ENCODE data around the gene PLCB1.
"Not testable (repeated sequence)": the region's sequence is repeated elsewhere in the genome, so short reads cannot be mapped to it uniquely, and the experiment has no call there.

The PLCB1 gene

DNA sequence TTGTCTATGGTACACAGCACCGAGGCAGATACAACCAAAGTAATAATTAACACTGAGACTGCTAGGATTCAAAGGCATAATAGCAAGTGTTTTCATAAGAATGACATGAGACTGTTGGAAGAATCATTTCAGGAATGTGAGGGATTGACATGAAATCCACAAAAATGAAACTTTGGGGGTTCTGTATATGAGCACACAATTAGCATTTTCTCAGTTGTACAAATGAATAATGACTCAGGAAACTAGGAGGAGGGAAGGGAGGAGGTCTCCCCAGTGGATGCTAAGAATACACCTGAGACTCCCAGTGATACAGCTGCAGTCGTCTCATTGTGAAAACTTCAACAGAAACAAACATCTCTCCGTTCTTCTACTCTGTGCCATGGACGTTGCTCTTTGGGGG is 508.4 kb downstream of the PLCB1 start:
- no peaks in the 10 kb centered on the region for H3K27me3 Mint-ChIP-seq
- no peaks in the 10 kb centered on the region for H3K9me3 Mint-ChIP-seq (ENCODE audit: low read depth)
- H3K36me3 Mint-ChIP-seq = no peaks in the 10 kb centered on the region
- no peaks in the 10 kb centered on the region for H3K4me1 Mint-ChIP-seq (ENCODE audit: low read depth)
- no peak overlapping the region for H3K4me3 Mint-ChIP-seq
- no peak overlapping the region for H3K27ac Mint-ChIP-seq

DNA sequence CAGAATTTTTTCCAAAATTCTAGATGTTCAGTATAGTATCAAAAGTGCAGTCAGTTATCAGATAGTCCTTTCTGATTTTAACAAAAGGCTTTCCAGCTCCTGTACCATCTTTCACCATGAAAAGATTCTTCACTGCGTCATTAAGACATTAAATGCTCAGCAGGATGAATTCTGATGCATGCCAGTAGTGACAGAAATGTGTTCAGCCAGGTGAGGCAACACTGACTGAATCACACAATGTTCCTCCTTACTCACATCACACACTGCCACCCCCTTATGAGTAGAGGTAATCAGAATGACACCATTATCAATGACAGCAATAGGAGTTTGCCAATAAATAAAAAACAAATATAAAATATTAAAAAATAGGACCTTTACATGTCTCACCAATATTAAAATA is 510.2 kb downstream of the PLCB1 start:
- no peaks in the 10 kb centered on the region for H3K27me3 Mint-ChIP-seq
- no peaks in the 10 kb centered on the region for H3K9me3 Mint-ChIP-seq (ENCODE audit: low read depth)
- H3K4me1 Mint-ChIP-seq (ENCODE audit: low read depth) = no peaks in the 10 kb centered on the region
- no peak overlapping the region for H3K4me3 Mint-ChIP-seq
- no peak overlapping the region for H3K27ac Mint-ChIP-seq
- no peaks in the 10 kb centered on the region for H3K36me3 Mint-ChIP-seq

DNA sequence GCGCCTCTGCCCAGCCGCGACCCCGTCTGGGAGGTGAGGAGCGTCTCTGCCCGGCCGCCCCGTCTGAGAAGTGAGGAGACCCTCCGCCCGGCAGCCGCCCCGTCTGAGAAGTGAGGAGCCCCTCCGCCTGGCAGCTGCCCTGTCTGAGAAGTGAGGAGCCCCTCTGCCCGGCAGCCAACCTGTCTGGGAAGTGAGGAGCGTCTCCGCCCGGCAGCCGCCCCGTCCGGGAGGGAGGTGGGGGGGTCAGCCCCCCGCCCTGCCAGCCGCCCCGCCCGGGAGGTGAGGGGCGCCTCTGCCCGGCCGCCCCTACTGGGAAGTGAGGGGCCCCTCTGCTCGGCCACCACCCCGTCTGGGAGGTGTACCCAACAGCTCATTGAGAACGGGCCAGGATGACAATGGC is 512.4 kb downstream of the PLCB1 start:
- H3K36me3 Mint-ChIP-seq; H3K4me1 Mint-ChIP-seq (ENCODE audit: low read depth); H3K27me3 Mint-ChIP-seq; H3K27ac Mint-ChIP-seq; H3K9me3 Mint-ChIP-seq (ENCODE audit: low read depth); H3K4me3 Mint-ChIP-seq: not testable (repeated sequence)

DNA sequence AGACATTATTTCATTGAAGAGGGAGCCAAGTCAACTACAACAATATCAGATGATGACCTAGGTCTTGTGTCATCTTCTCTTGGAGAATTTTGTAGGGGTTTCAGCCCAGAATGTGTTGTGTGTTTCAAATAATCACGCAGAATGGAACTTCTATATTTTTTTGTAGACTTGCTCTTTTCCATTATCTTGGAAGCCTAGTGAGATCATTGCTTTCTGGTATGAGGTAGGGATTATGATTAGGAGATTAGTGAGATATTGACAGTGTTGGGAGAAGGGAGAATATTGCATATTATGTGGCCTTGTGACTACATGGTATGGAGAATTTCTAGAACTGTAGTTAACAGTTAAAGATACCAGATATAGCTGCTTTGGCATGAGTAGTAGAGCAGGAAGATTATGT is 513.3 kb downstream of the PLCB1 start:
- Mint-ChIP-seq H3K9me3 (ENCODE audit: low read depth) (no peaks in the 10 kb centered on the region), H3K36me3 (no peaks in the 10 kb centered on the region), H3K4me1 (ENCODE audit: low read depth) (no peaks in the 10 kb centered on the region), H3K4me3 (no peak overlapping the region), H3K27ac (no peak overlapping the region), H3K27me3 (no peaks in the 10 kb centered on the region)

DNA sequence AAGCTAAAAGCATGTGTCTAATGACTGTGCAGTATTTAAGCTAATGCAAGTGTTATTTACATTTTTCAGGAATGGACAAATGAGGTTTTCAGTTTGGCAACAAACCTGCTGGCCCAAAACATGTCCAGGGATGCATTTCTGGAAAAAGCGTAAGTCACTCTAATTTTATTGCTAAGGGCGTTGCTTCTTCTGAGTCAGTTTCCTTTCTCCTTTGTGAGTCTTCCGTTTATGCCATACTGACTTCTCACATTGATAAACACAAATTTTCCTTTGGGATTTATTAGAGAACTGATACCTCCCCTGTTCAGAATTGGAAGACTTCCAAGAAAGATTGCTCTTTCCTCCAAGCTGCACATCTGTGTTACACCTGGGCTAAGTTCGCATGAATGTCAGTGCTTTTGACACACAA is 514.0 kb downstream of the PLCB1 start:
- H3K36me3 Mint-ChIP-seq = no peaks in the 10 kb centered on the region
- H3K9me3 Mint-ChIP-seq (ENCODE audit: low read depth) = no peaks in the 10 kb centered on the region
- H3K27ac Mint-ChIP-seq = no peak overlapping the region
- H3K27me3 Mint-ChIP-seq = no peaks in the 10 kb centered on the region
- H3K4me1 Mint-ChIP-seq (ENCODE audit: low read depth) = no peaks in the 10 kb centered on the region
- H3K4me3 Mint-ChIP-seq = no peak overlapping the region

DNA sequence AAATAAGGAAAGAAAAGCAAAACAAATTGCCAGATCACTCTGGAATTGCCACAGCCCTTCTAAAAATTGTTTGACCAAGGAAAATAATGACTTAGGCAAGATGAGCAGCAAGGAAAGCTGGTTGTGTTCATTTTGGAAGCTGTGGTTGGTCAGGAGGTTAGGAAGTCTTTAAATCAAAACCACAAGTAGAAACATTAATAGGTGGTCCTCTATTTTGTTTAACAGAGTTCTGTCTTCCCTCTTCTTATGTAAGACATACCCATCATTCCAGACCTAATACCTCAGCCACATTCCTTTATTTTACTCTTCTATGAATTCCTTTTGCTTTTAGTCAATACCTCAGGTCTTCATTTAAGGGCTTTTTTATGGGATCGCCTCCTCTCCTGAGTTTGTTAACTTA is 514.6 kb downstream of the PLCB1 start:
- H3K4me3 Mint-ChIP-seq = no peak overlapping the region

DNA sequence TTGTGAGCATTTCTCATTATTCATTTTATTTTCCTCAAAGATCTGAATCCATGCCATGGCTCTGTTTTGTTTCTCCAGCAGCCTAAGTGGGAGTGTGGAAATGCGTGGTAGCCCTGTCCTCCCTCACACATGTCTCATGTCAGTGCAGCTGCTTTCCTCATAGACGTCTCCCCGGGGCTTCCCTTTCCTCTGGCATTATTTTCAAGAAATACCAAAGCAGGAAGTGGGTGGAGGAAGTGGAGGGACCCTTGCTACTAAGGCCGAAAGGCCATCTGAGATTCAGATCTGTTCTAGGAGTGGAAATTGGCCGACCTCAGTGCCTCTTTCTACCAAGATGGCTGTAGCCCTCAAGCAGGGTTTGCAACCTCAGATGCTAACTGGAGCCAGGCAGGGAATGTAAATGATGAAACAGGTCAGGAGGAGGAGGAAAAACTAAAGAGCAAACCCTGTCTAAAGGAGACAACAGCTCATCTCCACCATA is 515.9 kb downstream of the PLCB1 start:
- Mint-ChIP-seq H3K9me3 (ENCODE audit: low read depth) (no peaks in the 10 kb centered on the region), H3K4me1 (ENCODE audit: low read depth) (no peaks in the 10 kb centered on the region), H3K27ac (no peak overlapping the region), H3K27me3 (no peaks in the 10 kb centered on the region), H3K36me3 (no peaks in the 10 kb centered on the region), H3K4me3 (no peak overlapping the region)

More for the DNA sequence above, 514.6 kb downstream of the PLCB1 start:
- no peaks in the 10 kb centered on the region for H3K36me3 Mint-ChIP-seq
- no peaks in the 10 kb centered on the region for H3K27me3 Mint-ChIP-seq
- H3K4me1 Mint-ChIP-seq (ENCODE audit: low read depth) = no peaks in the 10 kb centered on the region
- H3K9me3 Mint-ChIP-seq (ENCODE audit: low read depth) = no peaks in the 10 kb centered on the region
- H3K27ac Mint-ChIP-seq = no peak overlapping the region

DNA sequence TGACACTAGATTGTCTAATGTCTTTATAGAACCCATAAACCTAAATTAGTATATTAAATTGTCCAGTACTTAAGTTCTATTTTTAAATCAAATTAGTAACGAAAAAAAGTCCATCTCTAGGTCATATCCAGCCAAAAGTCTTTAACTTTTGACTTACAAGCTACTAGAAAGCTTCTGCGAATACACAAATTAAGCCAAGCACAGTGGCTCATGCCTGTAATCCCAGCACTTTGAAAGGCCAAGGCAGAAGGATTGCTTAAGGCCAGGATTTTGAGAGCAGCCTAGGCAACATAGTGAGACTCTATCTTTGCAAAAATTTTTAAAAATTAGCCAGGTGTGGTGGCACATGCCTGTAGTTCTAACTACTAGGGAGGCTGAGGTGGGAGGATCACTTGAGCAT is 516.4 kb downstream of the PLCB1 start:
- Mint-ChIP-seq H3K36me3 (no peaks in the 10 kb centered on the region), H3K27ac (no peak overlapping the region), H3K4me1 (ENCODE audit: low read depth) (no peaks in the 10 kb centered on the region), H3K4me3 (no peak overlapping the region), H3K9me3 (ENCODE audit: low read depth) (no peaks in the 10 kb centered on the region), H3K27me3 (no peaks in the 10 kb centered on the region)

DNA sequence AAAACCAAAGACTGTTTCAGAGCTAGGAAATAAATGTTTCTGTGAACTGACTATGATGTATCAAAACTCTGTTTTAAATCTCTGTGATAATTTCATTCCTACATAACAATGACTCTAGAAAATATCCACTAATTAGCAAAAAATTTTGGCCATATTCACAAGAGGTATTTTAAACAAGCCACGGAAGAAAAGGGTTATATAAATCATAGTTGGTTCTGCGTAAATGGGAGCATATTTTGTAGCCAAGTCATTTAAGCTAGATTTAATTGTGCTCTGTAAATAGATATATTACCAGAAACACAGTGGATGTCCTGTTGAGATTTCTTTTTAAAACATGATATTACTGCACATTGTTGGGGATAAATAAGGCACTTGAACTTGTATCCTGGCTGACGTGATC is 520.3 kb downstream of the PLCB1 start:
- H3K9me3 Mint-ChIP-seq (ENCODE audit: low read depth) = no peaks in the 10 kb centered on the region
- H3K36me3 Mint-ChIP-seq = no peaks in the 10 kb centered on the region
- no peak overlapping the region for H3K27ac Mint-ChIP-seq
- H3K27me3 Mint-ChIP-seq = no peaks in the 10 kb centered on the region
- H3K4me3 Mint-ChIP-seq = no peak overlapping the region
- H3K4me1 Mint-ChIP-seq (ENCODE audit: low read depth) = no peaks in the 10 kb centered on the region

DNA sequence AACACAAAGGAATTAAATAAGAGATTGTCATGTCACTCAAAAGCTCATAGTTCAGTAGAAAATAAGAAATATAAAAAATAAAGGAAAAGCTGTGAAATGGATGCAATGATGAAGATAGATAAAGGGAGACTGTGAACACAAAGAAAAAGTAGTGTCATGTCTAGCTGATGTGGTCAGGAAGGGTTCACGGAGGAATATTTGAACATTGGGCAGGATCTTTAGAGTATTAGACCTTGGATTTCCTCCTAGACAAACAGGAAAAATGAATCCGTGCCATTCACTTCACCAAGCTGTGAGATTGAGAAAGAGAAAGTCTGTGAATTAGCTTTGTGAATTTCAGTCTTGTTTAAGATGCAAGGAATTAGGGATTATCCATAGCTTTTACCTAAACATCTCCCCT is 522.4 kb downstream of the PLCB1 start:
- no peaks in the 10 kb centered on the region for H3K36me3 Mint-ChIP-seq
- H3K9me3 Mint-ChIP-seq (ENCODE audit: low read depth) = no peaks in the 10 kb centered on the region
- H3K4me1 Mint-ChIP-seq (ENCODE audit: low read depth) = no peaks in the 10 kb centered on the region
- no peak overlapping the region for H3K27ac Mint-ChIP-seq
- no peaks in the 10 kb centered on the region for H3K27me3 Mint-ChIP-seq
- H3K4me3 Mint-ChIP-seq = no peak overlapping the region

DNA sequence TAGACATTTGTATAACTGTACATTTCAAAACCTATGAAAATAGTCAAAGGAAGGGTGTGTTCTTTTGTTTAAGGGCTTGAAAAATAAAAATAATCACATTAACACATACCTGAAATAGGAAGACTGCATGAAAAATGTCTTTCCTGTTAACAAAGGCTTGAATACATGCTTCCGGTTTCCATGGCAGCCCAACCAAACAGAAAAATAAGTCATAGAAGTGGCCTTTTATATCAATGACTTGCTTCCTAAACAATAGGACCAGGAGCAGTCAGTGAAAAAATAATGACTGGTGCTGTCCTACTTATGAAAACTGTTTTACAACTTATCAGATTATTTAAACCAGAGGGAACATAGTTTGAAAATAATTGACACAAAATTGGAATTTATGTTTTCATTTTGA is 524.3 kb downstream of the PLCB1 start:
- no peak overlapping the region for H3K4me3 Mint-ChIP-seq
- H3K4me1 Mint-ChIP-seq (ENCODE audit: low read depth) = no peaks in the 10 kb centered on the region
- no peaks in the 10 kb centered on the region for H3K9me3 Mint-ChIP-seq (ENCODE audit: low read depth)
- no peak overlapping the region for H3K27ac Mint-ChIP-seq
- H3K27me3 Mint-ChIP-seq = no peaks in the 10 kb centered on the region
- H3K36me3 Mint-ChIP-seq = no peaks in the 10 kb centered on the region

DNA sequence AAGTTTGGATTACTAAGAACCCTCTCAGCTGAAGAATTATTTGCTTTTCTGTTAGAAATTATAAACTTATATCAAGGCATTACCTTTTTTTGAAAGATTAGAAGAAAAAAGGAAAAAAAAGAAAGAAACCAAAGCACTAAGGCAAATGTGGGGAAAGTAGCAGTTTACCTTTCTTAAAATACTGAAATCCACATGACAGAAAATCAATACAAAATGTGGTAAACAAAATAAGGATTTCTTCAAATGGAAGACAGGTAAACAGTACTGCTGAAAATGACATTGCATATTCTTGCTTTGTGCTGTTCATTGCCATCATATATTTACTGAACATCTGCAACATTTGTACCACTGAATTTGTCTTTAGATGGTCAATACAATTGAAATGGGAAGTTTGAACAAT is 525.6 kb downstream of the PLCB1 start:
- Mint-ChIP-seq H3K4me3 (no peak overlapping the region), H3K27ac (no peak overlapping the region), H3K9me3 (ENCODE audit: low read depth) (no peaks in the 10 kb centered on the region), H3K27me3 (no peaks in the 10 kb centered on the region), H3K4me1 (ENCODE audit: low read depth) (no peaks in the 10 kb centered on the region), H3K36me3 (no peaks in the 10 kb centered on the region)

DNA sequence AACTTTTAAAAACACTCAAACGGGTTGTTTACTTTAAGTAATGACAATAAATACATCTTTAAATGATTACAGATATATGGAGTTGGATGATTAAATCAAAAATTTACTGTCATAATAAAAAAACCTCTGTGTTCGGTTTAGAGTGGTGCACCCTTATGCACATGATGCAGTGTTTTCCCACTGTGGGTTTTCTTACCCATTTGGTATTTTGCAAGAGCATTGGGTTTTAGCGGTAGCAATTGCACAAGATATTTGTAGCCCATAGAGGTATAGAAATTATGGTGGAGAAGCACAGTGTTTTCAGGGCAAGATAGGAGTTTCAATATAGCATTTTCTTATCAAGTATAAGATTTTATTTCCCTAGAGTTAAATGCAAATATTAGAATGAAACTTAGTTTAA is 526.0 kb downstream of the PLCB1 start:
- Mint-ChIP-seq H3K27ac (no peak overlapping the region), H3K4me3 (no peak overlapping the region), H3K36me3 (no peaks in the 10 kb centered on the region), H3K27me3 (no peaks in the 10 kb centered on the region), H3K9me3 (ENCODE audit: low read depth) (no peaks in the 10 kb centered on the region), H3K4me1 (ENCODE audit: low read depth) (no peaks in the 10 kb centered on the region)

DNA sequence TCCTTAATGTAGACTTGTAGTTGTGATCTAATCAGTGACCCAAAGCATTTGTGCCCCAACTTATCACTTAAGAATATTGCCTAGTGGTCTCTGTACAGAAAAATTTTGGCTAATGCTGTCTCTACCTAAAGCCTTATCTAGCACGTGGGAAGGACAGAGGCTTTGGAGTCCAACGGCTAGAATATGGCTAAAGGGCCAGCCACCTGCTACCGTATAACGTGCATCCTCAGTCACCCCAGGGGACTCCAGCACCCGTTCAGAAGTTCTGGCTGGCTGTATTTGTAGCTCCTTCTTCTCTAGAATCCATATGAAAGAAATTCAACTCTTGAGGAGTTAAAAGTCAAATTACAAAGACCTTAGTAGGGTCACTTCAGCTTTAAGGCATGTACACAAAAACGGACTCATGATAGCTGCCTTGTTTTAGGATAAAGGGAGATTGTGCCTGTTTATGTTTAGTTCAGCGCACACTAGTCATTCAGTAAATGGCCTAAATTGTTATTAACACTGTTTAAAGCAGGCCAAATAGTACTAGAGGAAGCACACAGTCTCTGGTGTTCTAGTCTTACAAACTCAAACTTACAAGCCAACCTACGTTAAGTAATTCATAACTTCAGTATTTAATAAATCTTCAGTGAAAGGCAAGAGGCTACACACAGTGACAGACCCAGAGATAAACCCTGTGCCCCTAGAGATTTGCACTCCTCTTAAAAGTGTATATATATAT is 529.3 kb downstream of the PLCB1 start:
- no peaks in the 10 kb centered on the region for H3K4me1 Mint-ChIP-seq (ENCODE audit: low read depth)
- H3K4me3 Mint-ChIP-seq = no peak overlapping the region
- H3K9me3 Mint-ChIP-seq (ENCODE audit: low read depth) = no peaks in the 10 kb centered on the region
- no peaks in the 10 kb centered on the region for H3K36me3 Mint-ChIP-seq
- no peak overlapping the region for H3K27ac Mint-ChIP-seq
- H3K27me3 Mint-ChIP-seq = no peaks in the 10 kb centered on the region

DNA sequence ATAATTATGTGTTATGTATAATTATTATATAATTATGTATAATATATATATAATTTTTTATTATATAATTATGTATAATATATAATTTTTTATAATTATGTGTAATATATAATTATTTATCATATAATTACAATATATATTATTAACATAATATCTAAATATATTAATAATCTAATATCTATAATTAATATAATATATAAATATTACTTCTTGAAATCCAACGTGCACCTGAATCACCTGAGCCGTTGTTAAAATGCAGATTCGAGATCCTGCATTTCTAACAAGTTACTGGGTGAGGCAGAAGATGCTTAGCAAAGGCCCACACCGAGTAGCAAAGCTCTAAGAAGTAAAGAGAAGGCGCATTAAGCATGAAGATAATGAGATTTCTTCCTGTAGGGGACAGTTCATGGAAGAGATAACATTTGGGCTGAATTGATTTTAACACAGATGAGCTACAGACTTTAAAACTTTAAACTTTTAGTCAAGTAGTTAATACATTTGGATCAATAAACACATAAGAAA is 530.4 kb downstream of the PLCB1 start:
- Mint-ChIP-seq H3K27ac (no peak overlapping the region), H3K4me3 (no peak overlapping the region), H3K4me1 (ENCODE audit: low read depth) (no peaks in the 10 kb centered on the region), H3K9me3 (ENCODE audit: low read depth) (no peaks in the 10 kb centered on the region), H3K36me3 (no peaks in the 10 kb centered on the region), H3K27me3 (no peaks in the 10 kb centered on the region)

DNA sequence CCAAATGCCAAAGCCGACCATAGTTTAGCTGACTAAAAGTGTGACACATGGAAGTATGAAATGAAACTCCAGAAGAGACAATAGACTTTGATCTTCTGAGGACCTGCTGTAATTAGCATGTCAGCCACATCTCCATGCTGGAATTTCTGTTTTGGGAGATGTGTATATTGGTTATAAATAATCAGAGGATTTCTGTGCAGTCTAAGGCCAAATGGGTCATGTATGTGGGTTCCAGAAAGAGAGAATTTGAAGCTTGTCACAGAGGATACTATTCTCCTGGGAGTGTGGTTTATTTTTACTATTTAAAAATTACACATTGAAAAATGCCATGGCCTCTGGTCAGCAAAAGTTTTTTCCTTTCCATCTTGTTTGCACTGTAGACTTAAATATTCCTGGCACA is 531.4 kb downstream of the PLCB1 start:
- H3K27me3 Mint-ChIP-seq = no peaks in the 10 kb centered on the region
- no peaks in the 10 kb centered on the region for H3K36me3 Mint-ChIP-seq
- H3K27ac Mint-ChIP-seq = no peak overlapping the region
- H3K4me3 Mint-ChIP-seq = no peak overlapping the region
- H3K9me3 Mint-ChIP-seq (ENCODE audit: low read depth) = no peaks in the 10 kb centered on the region
- no peaks in the 10 kb centered on the region for H3K4me1 Mint-ChIP-seq (ENCODE audit: low read depth)

All from activated naive CD8-positive, alpha-beta T cell (primary cell).